ENCODE results near the gene SAXO1.
"Not testable (repeated sequence)": the region's sequence is repeated elsewhere in the genome, so short reads cannot be mapped to it uniquely, and the experiment has no call there.

Gene SAXO1

GRCh38 chr9:18970393-18970792 lies 62.6 kb downstream of the SAXO1 start:
- DNase-seq (ENCODE audit: low spot score), result no peak

DNA sequence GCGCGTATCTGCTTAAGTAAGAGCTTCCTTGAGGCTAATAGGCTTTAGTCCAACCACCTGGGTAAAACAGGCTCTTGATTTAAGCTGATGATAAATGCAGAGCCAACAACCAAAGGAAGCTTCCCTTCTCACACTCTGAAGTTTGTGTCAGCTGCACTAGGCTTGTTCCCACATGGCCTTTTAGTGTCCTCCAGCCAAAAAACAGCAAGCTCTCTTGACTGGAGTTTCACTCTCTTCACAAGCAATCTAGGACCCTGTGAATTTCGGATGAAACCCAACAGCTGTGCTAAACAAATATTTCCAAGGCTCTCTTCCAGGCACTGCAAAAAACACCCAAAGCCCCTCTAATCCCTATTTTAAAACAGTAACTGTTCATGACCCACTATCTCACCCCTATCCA lies 63.9 kb downstream of the SAXO1 start:
- no peak for DNase-seq (ENCODE audit: low spot score)

DNA sequence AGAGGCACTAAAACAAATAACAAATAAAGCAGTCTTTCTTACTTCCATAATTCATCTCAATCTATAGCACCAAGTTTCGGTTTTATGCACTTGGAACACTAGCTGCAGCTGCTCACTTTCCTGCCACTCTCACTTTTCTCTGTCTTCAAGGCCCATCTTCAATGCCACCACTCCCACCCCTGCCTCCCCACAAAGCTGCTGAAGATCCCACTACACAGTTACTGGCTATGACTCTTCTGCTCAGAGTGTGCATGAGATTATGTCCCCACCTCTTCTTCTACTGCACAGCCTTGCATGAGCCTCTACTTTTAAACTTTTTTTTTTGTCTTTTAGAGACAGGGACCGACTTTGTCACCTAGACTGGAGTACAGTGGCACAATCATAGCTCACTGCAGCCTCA lies 77.4 kb downstream of the SAXO1 start:
- no peak for DNase-seq (ENCODE audit: low spot score)

- DNase-seq (ENCODE audit: low spot score), result no peak
Measured at GRCh38 chr9:18951936-18952335, 81.1 kb downstream of the SAXO1 start.

DNA sequence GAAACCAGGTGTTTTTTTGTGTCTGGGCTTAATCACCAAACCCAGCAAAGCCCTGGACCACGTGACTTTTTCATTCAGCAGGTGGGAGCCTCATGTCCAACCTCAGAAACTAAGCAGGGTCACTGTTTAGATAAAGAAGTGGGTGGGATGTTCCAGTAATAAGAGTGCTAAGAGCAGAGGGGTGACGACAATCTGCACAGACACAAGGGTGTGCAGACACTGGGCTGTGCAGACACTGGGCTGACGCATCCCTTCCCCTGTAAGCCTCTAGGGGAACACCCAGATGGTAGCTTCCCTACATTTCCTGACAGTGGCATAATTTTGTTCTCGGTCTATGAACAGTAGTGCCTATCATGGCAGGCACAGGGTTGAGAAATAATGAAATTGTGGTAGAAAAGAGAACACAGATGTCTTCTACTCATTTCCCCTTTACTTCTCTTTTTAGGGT lies 85.1 kb downstream of the SAXO1 start:
- DNase-seq (ENCODE audit: low spot score), result no peak

DNA sequence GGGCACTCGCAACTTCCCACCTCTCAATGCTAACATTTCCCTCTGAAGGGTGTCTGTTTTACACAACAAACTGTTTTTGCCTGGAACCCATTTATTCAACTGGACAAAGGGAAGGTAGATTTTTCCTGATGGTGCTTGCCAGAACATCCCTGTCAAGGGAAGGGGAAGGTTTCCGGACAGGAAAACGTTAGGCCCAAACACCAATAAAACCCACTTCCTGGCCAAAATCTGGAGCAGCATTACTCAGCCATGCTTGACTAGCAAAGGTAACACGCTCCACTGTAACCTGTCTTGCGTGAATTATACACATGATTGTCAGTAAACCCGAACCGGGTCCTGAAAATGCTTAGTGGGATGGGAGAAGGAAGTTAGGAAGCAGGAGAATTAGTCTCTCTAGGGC lies 90.2 kb downstream of the SAXO1 start:
- no peak for DNase-seq (ENCODE audit: low spot score)

GRCh38 chr9:18941060-18941740 lies 91.8 kb downstream of the SAXO1 start:
- no peak for DNase-seq (ENCODE audit: low spot score)

- DNase-seq (ENCODE audit: low spot score), result no peak
Measured at GRCh38 chr9:18939943-18940342, 93.1 kb downstream of the SAXO1 start.

- no peak for DNase-seq (ENCODE audit: low spot score)
Measured at GRCh38 chr9:18936094-18936871, 96.7 kb downstream of the SAXO1 start.

- DNase-seq (ENCODE audit: low spot score), result no peak
Measured at GRCh38 chr9:18935541-18935940, 97.5 kb downstream of the SAXO1 start.

DNA sequence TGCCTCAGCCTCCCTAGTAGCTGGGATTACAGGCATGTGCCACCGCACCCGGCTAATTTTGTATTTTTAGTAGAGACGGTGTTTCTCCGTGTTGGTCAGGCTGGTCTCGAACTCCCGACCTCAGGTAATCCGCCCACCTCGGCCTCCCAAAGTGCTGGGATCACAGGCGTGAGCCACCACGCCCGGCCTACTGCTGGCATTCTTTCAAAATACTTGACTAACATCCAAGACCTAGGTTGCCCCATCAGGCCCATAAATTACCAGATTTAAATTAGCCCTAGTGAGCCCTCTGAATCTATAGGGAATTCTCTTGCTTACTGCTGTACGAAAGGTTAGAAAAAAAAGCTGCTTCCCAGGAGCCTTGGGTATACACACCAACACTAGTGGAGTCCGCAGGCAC lies 102.4 kb downstream of the SAXO1 start:
- DNase-seq (ENCODE audit: low spot score), result not testable (repeated sequence)

DNA sequence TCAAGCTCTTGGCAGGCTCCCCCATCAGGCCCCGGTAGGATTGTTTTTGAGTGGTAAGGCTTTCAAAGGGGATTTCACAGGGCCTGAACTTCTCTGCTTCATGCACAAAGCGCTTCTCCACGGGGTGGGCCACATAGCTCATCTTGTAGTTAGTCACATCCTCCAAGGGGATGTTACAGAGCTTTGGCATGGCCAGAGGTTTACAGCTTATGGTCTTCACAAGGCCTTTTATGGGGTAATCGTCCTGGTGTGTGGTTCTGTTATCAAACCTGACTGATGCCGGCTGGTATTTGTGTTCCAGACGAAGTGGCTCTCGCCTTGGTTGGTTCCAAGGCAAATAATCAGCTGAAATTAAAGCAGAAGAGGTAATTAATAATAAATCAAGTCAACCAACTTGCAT lies 104.3 kb downstream of the SAXO1 start:
- DNase-seq (ENCODE audit: low spot score), result no peak

DNA sequence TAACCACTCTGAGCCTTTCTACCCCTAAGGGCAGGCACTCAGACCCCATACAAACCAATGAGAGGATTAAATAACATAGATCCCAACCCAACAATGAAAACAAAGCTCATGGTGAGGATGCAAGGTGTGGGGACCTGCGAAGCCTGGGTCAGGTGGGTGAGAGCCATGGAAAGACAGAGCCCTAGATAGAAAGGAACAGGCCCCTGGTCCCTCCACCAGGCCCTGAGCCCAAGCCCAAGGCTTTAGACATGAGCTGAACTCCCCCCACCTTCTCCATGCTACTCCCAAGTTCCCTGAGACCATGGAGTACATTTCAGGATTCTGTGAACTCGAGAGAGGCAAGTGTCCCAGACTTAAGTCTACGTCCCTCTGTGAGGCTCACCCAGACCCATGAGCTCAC lies 106.5 kb downstream of the SAXO1 start:
- no peak for DNase-seq (ENCODE audit: low spot score)

GRCh38 chr9:18925880-18926279 lies 107.1 kb downstream of the SAXO1 start:
- no peak for DNase-seq (ENCODE audit: low spot score)

GRCh38 chr9:18923671-18924430 lies 109.2 kb downstream of the SAXO1 start:
- DNase-seq (ENCODE audit: low spot score), result no peak

DNA sequence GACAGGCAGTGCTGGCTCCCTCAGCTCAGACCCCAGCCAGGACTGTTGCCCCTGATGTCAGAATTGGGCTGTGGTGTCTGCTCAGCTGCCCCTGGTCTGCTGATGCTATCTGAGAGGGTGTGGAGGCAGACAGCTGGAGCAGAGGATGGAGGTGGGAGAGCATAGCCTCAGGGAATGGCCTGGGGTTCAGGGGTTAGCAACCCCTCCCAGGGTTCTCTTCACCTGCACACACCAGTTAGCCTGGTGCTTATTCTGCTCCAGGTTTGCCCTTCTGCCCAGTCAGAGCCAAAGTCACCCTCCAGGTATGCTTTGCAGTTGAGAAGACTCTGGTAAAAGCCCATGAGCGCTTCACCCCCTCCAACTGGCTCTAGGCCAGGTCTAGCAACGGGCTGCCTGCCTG lies 109.8 kb downstream of the SAXO1 start:
- no peak for DNase-seq (ENCODE audit: low spot score)

GRCh38 chr9:18922161-18922885 lies 110.7 kb downstream of the SAXO1 start:
- DNase-seq (ENCODE audit: low spot score), result no peak

- DNase-seq (ENCODE audit: low spot score), result no peak
Measured at GRCh38 chr9:18921366-18922075, 111.5 kb downstream of the SAXO1 start.

GRCh38 chr9:18920141-18921084 lies 112.6 kb downstream of the SAXO1 start:
- DNase-seq (ENCODE audit: low spot score), result no peak

- DNase-seq (ENCODE audit: low spot score), result no peak
Measured at GRCh38 chr9:18911714-18912342, 121.2 kb downstream of the SAXO1 start.
